GM19099 (cell line): ENCODE results near the gene TRIM68.

Source experiments
- POLR2A ChIP-seq: IDR thresholded peaks from 3 replicates; pipeline ENCODE4 v1.6.1; 2011; ENCODE audit warnings: low read depth; ENCODE audit not compliant: insufficient read length; ENCODE audit errors: extremely low read depth

The TRIM68 gene

DNA sequence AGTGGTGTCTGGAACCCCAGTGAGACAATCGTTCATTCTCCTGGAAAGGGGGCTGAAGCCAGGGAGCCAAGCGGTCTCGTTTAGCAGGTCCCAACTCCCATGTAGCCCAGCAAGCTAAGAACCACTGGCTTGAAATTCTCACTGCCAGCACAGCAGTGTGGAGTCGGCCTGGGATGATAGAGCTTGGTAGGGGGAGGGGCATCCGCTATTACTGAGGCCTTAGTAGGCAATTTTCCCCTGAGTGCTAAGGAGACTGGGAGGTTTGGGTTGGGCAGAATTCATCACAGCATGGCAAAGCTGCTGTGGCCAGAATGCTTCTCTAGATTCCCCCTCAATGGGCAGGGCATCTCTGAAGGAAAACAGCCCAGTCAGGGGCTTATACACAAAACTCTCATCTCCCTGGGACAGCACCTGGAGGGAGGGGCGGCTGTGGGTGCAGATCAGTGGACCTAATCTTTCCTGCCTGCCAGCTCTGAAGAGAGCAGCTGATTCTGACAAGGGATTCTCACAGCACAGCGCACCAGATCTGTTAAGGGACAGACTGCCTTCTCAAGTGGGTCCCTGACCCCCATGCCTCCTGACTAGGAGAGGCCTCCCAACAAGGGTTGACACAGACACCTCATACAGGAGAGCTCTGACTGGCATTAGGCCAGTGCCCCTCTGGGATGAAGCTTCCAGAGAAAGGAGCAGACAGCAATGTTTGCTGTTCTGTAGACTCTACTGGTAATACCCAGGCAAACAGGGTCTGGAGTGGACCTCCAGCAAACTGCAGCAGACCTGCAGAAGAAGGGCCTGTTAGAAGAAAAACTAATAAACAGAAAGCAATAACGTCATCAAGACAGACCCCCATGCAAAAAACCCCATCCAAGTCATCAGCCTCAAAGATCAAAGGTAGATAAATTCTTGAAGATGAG, 48.2 kb downstream of the TRIM68 start:
- TF ChIP-seq POLR2A, result no peak

- no peak for TF ChIP-seq POLR2A
Observed at GRCh38 chr11:4551346-4551979, 56.6 kb downstream of the TRIM68 start.
